ENCODE measurements around the gene MPO.

Gene MPO

GRCh38 chr17:58278661-58279015 lies 2.1 kb downstream of the MPO start:
- DNase-seq: no peak

DNA sequence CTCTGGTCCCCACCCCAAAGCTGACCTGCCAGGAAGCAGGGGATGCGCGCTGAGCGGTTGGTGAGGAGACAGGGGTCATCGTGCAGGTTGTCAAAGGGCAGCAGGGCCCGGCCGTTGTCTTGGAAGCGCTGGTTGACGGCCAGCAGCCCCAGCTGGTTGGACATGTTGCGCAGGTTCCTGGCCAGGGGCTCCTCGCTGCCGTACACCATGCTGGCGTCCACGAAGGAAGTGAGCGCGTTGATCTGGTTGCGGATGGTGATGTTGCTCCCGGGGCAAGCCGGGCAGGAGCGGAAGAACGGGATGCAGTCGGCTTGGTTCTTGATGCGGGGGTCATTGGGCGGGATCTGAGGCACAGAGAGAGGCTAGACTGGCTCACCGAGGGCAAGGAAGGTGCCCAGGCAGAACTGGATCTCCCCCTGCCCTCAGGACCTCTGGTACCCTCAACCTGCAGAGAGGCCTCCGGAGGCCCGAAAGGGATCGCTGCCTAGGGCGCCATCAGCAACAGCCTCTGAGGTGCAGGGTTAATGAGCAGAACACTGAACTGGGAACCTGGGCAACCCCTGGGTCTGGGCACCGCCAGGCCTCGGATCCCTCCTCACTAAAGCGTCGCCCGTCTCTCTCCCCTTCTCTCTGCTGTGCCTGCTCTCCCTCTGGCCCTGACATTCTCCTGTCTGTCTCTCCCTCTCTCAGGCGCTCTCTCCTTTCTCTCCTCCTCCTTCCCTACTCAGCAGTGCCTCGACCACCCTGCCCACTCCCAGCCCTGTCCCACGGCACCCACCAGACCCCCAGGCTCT lies 2.7 kb downstream of the MPO start:
- no peak for DNase-seq

DNA sequence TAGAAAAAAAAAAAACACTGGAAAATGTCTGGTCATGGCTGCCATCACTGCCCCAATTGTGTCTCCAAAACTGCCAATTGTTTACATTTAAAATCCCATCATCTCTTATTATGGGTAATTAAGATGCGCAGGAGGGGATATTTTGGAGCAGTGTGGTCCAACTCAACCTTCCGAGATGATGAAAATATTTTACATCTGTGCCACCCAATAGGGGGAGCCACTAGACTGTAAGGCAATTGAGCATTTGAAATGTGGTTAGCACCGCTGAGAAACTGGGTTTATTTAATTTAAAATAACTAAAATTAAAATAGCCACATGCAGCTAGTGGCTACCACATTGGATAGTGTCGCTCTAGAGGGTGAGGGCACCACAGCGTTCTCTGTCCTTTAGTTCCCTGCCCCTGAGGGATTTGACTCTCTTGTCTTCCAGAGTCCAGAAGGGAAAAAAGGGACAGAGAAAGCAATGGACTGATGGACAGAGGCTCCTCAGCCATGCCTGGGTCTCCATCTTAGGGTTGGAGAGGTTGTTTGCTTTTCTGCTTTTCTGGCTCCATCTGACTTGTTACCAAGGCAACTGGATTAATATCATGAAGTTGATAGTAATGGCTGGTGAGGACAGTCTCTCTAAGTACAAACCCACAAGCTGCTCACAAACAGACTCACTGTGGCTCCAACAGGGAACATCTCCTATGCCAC lies 3.5 kb downstream of the MPO start:
- no peak for DNase-seq

GRCh38 chr17:58276423-58276822 lies 4.3 kb downstream of the MPO start:
- DNase-seq: no peak

- DNase-seq: no peak
These were observed 5.3 kb downstream of the MPO start for GRCh38 chr17:58275417-58275816.

DNA sequence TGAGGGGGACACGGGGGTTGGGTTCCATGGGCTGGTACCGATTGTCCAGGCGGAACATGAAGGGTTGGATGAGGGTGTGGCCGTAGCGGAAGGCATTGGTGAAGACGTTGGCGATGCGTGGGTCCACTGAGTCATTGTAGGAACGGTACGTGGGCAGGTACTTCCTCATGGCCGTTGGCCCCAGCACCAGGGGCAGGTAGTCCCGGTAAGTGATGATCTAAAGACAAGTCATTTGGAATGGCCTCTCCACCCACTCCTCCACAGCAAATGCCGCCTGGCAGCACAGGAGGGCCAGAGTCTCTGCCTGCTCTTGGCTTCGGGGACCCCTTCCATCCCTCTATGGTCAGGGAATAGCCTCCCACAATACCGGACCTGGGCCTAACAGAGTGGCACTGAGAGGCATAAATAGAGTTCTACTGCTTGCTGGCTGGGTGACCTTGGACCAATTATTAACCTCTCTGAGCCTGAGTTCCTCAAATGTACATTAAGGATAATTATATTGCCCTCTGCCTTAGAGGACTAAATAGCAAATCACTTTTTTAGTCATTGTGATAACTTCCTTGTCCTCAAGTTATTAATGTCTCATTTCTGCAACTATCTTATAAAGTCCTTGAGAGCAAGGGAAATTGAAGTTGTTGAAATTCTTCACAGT lies 7.2 kb downstream of the MPO start:
- DNase-seq: no peak

DNA sequence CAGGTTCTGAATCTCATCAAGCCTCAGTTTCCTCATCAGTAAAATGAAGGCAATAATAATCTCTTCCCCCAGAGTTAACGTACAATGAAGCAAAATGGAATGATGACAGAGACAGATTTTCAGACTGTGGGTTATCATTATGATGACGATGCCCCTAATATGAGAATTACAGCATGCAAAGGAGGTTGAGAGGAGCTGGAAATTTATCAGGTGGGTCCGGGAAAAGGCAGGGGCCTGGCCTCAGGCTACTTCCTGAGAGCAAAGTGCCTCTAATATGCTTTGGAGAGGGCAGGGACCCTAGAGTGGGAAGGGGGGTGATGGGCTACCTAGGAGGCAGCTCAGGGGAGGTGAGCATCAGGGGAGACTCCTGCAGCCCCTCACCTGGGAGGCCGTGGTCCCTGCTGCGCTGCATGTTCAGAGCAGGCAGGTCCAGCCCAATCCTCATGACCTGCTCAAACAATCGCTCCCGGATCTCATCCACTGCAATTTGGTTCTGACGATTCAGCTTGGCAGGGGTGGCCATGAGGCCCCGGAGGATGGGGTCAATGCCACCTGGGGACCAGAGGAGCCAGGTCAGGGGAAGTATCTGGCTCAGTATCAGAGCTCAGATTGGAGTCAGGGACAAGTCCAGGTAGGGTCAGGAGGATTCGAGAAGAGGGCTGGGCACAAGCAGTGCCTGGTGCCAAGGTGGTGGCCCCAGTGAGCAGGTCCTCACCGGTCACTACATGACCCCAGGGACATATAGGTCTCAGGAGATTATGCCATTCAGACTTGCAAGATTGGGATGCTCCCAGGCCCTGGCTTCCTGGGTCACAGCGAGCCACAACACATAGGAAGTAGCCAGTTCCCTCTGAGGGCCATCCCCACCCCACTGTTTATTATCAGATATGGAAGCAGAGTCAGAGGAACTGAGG lies 8.1 kb downstream of the MPO start:
- no peak for DNase-seq

GRCh38 chr17:58271216-58271931 lies 9.4 kb downstream of the MPO start:
- no peak for DNase-seq

DNA sequence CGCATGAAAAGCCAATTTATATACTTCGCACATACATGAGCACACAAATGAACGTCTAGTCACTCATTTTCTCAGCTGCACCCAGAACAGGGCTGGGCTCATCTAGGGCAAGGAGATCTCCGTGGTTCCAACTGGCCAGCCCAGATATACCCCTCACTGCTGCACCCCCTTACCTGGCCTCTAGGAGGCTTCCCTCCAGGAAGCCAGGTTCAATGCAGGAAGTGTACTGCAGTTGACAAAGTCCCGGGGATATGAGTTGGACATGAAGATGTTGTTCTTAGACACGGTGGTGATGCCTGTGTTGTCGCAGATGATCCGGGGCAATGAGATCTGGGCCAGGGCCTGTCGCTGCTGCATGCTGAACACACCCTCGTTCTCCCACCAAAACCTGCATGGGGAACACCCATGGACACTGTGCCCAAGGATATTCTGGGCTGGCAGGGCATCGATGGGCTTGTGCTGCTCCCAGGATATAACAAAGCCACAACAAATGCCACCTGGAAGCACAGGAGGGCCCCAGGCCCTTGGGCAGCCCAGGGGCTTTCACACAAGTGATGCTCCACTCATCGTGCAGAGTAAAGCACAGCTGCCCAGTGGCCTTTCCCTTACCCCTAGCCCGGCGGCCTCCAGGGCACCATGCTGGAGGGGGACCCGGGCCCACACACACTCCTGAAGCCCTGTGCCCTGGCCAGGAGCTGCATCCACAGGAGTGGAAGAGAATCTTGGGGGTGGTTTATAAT lies 10.1 kb downstream of the MPO start:
- DNase-seq: no peak

GRCh38 chr17:58269557-58270291 lies 11.0 kb downstream of the MPO start:
- DNase-seq: no peak

- DNase-seq: no peak
These were observed 11.8 kb downstream of the MPO start for GRCh38 chr17:58268774-58269556.

DNA sequence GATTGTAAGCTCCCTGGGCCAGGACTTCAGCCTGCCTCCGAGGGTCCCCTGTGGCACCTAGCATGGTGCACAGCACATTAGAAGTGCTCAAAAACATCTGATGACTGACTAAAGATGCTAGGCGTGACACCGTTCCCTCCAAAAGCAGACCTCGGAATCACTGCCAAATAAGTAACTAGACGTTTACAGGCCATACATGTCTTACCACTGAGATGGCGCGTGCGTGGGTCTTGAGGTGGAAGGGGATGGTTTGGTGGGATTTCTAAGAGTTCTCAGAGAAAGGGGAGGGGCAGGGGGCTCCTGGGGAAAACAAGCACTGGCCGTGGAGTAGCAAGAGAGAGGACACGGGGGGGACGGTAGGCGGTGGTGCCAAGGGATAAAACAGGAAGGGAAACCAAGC lies 12.4 kb downstream of the MPO start:
- no peak for DNase-seq

GRCh38 chr17:58267347-58268324 lies 13.1 kb downstream of the MPO start:
- DNase-seq: no peak

DNA sequence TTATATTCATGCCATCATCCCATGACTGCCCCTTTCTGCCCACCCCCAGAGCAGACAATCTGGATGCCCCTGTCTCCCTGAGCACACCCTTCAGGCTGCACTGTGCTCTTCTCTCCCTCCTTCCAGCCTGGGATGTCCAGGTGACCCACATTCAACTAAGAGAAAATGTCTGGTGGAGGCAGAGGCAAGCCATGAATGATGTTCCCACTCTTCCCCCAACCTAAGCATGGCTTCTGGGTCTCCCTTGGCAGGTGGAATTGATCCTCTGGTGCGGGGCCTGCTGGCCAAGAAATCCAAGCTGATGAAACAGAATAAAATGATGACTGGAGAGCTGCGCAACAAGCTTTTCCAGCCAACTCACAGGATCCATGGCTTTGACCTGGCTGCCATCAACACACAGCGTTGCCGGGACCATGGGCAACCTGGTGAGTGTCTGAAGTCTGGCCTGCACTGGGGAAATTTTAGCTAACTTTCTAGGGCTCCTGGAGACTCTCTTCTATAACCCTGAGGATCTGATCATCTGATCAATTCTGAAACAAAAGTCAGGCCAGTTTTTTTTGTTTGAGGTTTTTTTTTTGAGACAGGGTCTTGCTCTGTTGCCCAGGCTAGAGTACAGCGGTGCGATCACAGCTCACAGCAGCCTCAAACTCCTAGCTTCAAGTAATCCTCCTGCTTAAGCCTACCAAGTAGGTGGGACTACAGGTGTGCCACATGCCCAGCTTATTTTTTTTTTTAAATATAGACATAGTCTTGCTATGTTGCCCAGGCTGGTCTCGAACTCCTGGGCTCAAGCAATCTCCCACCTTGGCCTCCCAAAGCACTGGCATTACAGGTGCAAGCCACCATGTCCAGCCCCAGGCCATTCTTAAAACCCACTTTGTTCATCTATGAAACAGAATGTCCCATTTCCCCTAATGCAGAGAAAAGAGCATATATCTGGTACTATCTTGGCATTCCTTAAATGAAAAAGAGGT lies 14.5 kb downstream of the MPO start:
- DNase-seq: no peak

GRCh38 chr17:58265271-58265670 lies 15.5 kb downstream of the MPO start:
- DNase-seq: no peak

- no peak for DNase-seq
These were observed 16.2 kb downstream of the MPO start for GRCh38 chr17:58264407-58265103.

GRCh38 chr17:58263773-58264172 lies 17.0 kb downstream of the MPO start:
- no peak for DNase-seq

Data from fibroblast of skin of right quadriceps (primary cell).